RKO (cell line): ENCODE results near the gene HIPK2.
A peak's percentile ranks its signal among the peaks of the same experiment; 100 is the strongest.
"Not testable (repeated sequence)": the region's sequence is repeated elsewhere in the genome, so short reads cannot be mapped to it uniquely, and the experiment has no call there.

Experiments used
- DNase-seq: peaks from one replicate; pipeline ENCODE4 v3.0.0-alpha.2; 2016; ENCODE audit warnings: low spot score

HIPK2 gene

GRCh38 chr7:139671967-139672366, 105.8 kb downstream of the HIPK2 start:
- no peak for DNase-seq

GRCh38 chr7:139670662-139671061, 107.1 kb downstream of the HIPK2 start:
- not testable (repeated sequence) for DNase-seq

GRCh38 chr7:139669106-139670061, 108.4 kb downstream of the HIPK2 start:
- DNase-seq, result no peak

GRCh38 chr7:139667377-139667776, 110.4 kb downstream of the HIPK2 start:
- peak; percentile 25 for DNase-seq

GRCh38 chr7:139666501-139666900, 111.3 kb downstream of the HIPK2 start:
- no peak for DNase-seq

- no peak for DNase-seq
Observed at GRCh38 chr7:139664434-139664833, 113.4 kb downstream of the HIPK2 start.

GRCh38 chr7:139663608-139664177, 114.1 kb downstream of the HIPK2 start:
- DNase-seq, result no peak

- DNase-seq, result no peak
Observed at GRCh38 chr7:139661903-139662302, 115.9 kb downstream of the HIPK2 start.

- DNase-seq, result no peak
Observed at GRCh38 chr7:139661043-139661440, 116.8 kb downstream of the HIPK2 start.

- DNase-seq, result no peak
Observed at GRCh38 chr7:139660317-139661042, 117.3 kb downstream of the HIPK2 start.

- no peak for DNase-seq
Observed at GRCh38 chr7:139659922-139660316, 117.9 kb downstream of the HIPK2 start.

- no peak for DNase-seq
Observed at GRCh38 chr7:139658908-139659675, 118.7 kb downstream of the HIPK2 start.

GRCh38 chr7:139658296-139658695, 119.5 kb downstream of the HIPK2 start:
- no peak for DNase-seq

- no peak for DNase-seq
Observed at GRCh38 chr7:139657725-139658124, 120.1 kb downstream of the HIPK2 start.

GRCh38 chr7:139656387-139656786, 121.4 kb downstream of the HIPK2 start:
- no peak for DNase-seq

GRCh38 chr7:139655305-139655704, 122.5 kb downstream of the HIPK2 start:
- DNase-seq, result no peak

GRCh38 chr7:139654276-139655181, 123.3 kb downstream of the HIPK2 start:
- no peak for DNase-seq

- DNase-seq, result no peak
Observed at GRCh38 chr7:139651914-139652313, 125.9 kb downstream of the HIPK2 start.

- peak; percentile 63 for DNase-seq
Observed at GRCh38 chr7:139651308-139651707, 126.5 kb downstream of the HIPK2 start.

- DNase-seq, result no peak
Observed at GRCh38 chr7:139650429-139651100, 127.2 kb downstream of the HIPK2 start.
